ENCODE data around the gene COMP.

DNA sequence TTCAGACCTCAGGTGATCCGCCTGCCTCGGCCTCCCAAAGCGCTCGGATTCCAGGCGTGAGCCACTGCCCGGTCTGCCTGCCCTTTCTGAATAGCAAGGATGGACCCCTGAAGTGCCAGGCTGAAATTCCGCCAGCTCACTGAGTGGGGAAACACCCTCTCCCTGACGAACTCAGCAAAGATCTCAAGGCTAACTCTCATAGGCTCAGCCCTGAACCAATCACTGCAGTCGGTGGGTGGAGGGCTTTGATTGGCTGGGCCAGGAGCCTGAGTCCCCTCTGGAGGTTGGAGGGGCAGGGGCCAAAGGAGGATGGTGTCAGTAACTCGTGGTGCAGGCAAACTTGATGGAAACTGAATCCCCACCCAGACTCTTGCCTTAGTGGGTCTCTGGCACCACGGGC lies 11.2 kb upstream of the COMP start:
- TF ChIP-seq, protein P1, sequence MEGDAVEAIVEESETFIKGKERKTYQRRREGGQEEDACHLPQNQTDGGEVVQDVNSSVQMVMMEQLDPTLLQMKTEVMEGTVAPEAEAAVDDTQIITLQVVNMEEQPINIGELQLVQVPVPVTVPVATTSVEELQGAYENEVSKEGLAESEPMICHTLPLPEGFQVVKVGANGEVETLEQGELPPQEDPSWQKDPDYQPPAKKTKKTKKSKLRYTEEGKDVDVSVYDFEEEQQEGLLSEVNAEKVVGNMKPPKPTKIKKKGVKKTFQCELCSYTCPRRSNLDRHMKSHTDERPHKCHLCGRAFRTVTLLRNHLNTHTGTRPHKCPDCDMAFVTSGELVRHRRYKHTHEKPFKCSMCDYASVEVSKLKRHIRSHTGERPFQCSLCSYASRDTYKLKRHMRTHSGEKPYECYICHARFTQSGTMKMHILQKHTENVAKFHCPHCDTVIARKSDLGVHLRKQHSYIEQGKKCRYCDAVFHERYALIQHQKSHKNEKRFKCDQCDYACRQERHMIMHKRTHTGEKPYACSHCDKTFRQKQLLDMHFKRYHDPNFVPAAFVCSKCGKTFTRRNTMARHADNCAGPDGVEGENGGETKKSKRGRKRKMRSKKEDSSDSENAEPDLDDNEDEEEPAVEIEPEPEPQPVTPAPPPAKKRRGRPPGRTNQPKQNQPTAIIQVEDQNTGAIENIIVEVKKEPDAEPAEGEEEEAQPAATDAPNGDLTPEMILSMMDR (IDR thresholded peaks at IDR 0.05 in 8 of 11, conservative IDR thresholded peaks at IDR 0.05 in 3 of 11): no peak
- TF ChIP-seq POLR2AphosphoS5 (IDR thresholded peaks at IDR 0.05) (no peak), POLR2A (IDR thresholded peaks at IDR 0.05) (no peak)
